H1 (cell line): ENCODE measurements around the gene RNF26. TPM values are rescaled to one million over a fixed set of nuclear protein-coding genes. Genes with fewer than 3 reads are reported as not detected.

Experiments used
- CTCF ChIA-PET: fragments of 300-600 bp; sonication (Branson Sonifier 250); formaldehyde crosslinking; loops from one replicate; lab custom pipeline; 2021; ENCODE audit not compliant: partially characterized antibody; lab: Charles Lee
- POLR2A ChIA-PET: fragments of 300-600 bp; sonication (Branson Sonifier 250); formaldehyde crosslinking; loops from one replicate; lab custom pipeline; 2021; ENCODE audit warnings: inconsistent platforms; ENCODE audit not compliant: partially characterized antibody; lab: Charles Lee
- DNase-seq, 2 experiments: peaks; one replicate each; pipeline versions ENCODE4 v3.0.0 to v3.0.0-alpha.2; 2010 to 2022; ENCODE audit warnings: low spot score in 2 of 2, low read depth in 1 of 2, mixed read lengths in 1 of 2
- FAIRE-seq: peaks from 2 replicates; lab custom pipeline; 2011; peaks lifted over from hg19 to GRCh38; lab: Jason Lieb, UNC
- H2AFZ ChIP-seq: 2 replicates; pipeline ENCODE4 v1.8.1; 2012; ENCODE audit warnings: low read length, inconsistent platforms
- H2AK5ac ChIP-seq: 2 replicates; pipeline ENCODE4 v1.6.1; 2013; ENCODE audit warnings: low read depth, low read length
- H2BK120ac ChIP-seq: replicated peaks from 2 replicates; pipeline ENCODE3; 2013; ENCODE audit warnings: low read depth, low read length, inconsistent platforms
- H2BK12ac ChIP-seq: 2 replicates; pipeline ENCODE4 v1.6.1; 2013; ENCODE audit warnings: low read depth, low read length
- H2BK15ac ChIP-seq: 2 replicates; pipeline ENCODE4 v1.6.1; 2013; ENCODE audit warnings: low read length
- H2BK20ac ChIP-seq: 2 replicates; pipeline ENCODE4 v1.6.1; 2013; ENCODE audit warnings: low read length
- H2BK5ac ChIP-seq: 2 replicates; pipeline ENCODE4 v1.6.1; 2013; ENCODE audit warnings: low read depth, low read length
- H3K14ac ChIP-seq: 2 replicates; pipeline ENCODE4 v1.6.1; 2013; ENCODE audit warnings: inconsistent platforms; ENCODE audit not compliant: insufficient read length
- H3K18ac ChIP-seq: 2 replicates; pipeline ENCODE4 v1.6.1; 2013; ENCODE audit warnings: low read length; ENCODE audit errors: extremely low read depth
- H3K23ac ChIP-seq: 2 replicates; pipeline ENCODE4 v1.6.1; 2013; ENCODE audit warnings: inconsistent platforms; ENCODE audit not compliant: insufficient read length
- H3K23me2 ChIP-seq: 2 replicates; pipeline ENCODE4 v1.6.1; 2013; ENCODE audit warnings: low read depth, low read length
- H3K27ac ChIP-seq: 2 replicates; pipeline ENCODE4 v1.6.1; 2011; ENCODE audit warnings: low read depth, low read length, inconsistent platforms
- H3K27me3 ChIP-seq, 4 experiments: replicated peaks in 1 of 4; 1 replicate in 1 of 4; 2 replicates in 3 of 4; pipeline versions ENCODE4 v1.6.1 to v1.8.1; 2011 to 2013; ENCODE audit warnings: low read length in 3 of 4, mild to moderate bottlenecking in 3 of 4, inconsistent platforms in 2 of 4, mixed read lengths in 2 of 4, moderate library complexity in 1 of 4; ENCODE audit not compliant: control insufficient read depth in 3 of 4, insufficient read depth in 3 of 4; ENCODE audit errors: extremely low read depth in 1 of 4
- H3K36me3 ChIP-seq, 4 experiments: 2 replicates each; pipeline versions ENCODE4 v1.6.1 to v1.8.1; 2011 to 2013; ENCODE audit warnings: mild to moderate bottlenecking in 4 of 4, low read length in 3 of 4, moderate library complexity in 2 of 4, control low read depth in 1 of 4, inconsistent platforms in 1 of 4; ENCODE audit not compliant: insufficient read depth in 4 of 4, control insufficient read depth in 2 of 4
- H3K4ac ChIP-seq: replicated peaks from 2 replicates; pipeline ENCODE3; 2013; ENCODE audit warnings: low read length, low read depth, mixed read lengths, inconsistent platforms; ENCODE audit not compliant: insufficient read length
- H3K4me1 ChIP-seq, 4 experiments: replicated peaks in 1 of 4; 1 replicate in 1 of 4; 2 replicates in 3 of 4; pipeline versions ENCODE4 v1.6.1 to v1.8.1; 2011 to 2013; ENCODE audit warnings: low read length in 3 of 4, inconsistent platforms in 2 of 4, mixed read lengths in 1 of 4; ENCODE audit not compliant: insufficient read depth in 4 of 4, control insufficient read depth in 3 of 4
- H3K4me2 ChIP-seq, 2 experiments: 2 replicates each; pipeline versions ENCODE4 v1.6.1 to v1.8.1; 2011 to 2013; ENCODE audit warnings: low read depth in 2 of 2, low read length in 2 of 2, control low read depth in 1 of 2, inconsistent platforms in 1 of 2, mild to moderate bottlenecking in 1 of 2; ENCODE audit not compliant: insufficient read depth in 1 of 2
- H3K4me3 ChIP-seq, 4 experiments: fragments of 200-600, 300-600 bp in 1 of 4; sonication (generic), shearing (Covaris generic), sonication (Bioruptor Twin) in 1 of 4; 2 replicates each; pipeline versions ENCODE4 v1.5.1 to v1.8.1; 2011 to 2016; ENCODE audit warnings: low read length in 4 of 4, low read depth in 3 of 4, control low read depth in 2 of 4, inconsistent platforms in 2 of 4, mild to moderate bottlenecking in 2 of 4, mixed read lengths in 1 of 4, moderate library complexity in 1 of 4; ENCODE audit not compliant: insufficient read depth in 2 of 4; ENCODE audit errors: extremely low read depth in 1 of 4
- H3K56ac ChIP-seq: replicated peaks from 2 replicates; pipeline ENCODE3; 2013; ENCODE audit warnings: low read depth, mild to moderate bottlenecking, mixed read lengths, low read length, inconsistent platforms; ENCODE audit not compliant: insufficient read length
- H3K79me1 ChIP-seq: 2 replicates; pipeline ENCODE4 v1.6.1; 2013; ENCODE audit warnings: low read depth, low read length, control low read depth
- H3K79me2 ChIP-seq, 2 experiments: 2 replicates each; pipeline versions ENCODE4 v1.6.1 to v1.8.1; 2012 to 2013; ENCODE audit warnings: low read length in 2 of 2, mild to moderate bottlenecking in 2 of 2, inconsistent platforms in 1 of 2; ENCODE audit not compliant: insufficient read depth in 2 of 2, control insufficient read depth in 1 of 2
- H3K9ac ChIP-seq, 4 experiments: replicated peaks in 1 of 4; 1 replicate in 1 of 4; 2 replicates in 3 of 4; pipeline versions ENCODE4 v1.6.1 to v1.8.1; 2011 to 2013; ENCODE audit warnings: low read depth in 3 of 4, low read length in 3 of 4, control low read depth in 2 of 4, mild to moderate bottlenecking in 2 of 4, moderate library complexity in 2 of 4, inconsistent platforms in 1 of 4; ENCODE audit errors: extremely low read depth in 1 of 4
- H3K9me3 ChIP-seq, 2 experiments: 2 replicates each; pipeline versions ENCODE4 v1.6.1 to v1.8.1; 2012 to 2013; ENCODE audit warnings: mild to moderate bottlenecking in 2 of 2, moderate library complexity in 2 of 2, control low read depth in 1 of 2, inconsistent platforms in 1 of 2, low read depth in 1 of 2, low read length in 1 of 2, mixed read lengths in 1 of 2; ENCODE audit not compliant: insufficient read depth in 2 of 2
- H4K20me1 ChIP-seq, 2 experiments: replicated peaks in 1 of 2; 2 replicates each; pipeline versions ENCODE3 to v1.8.1; 2011 to 2013; ENCODE audit warnings: inconsistent platforms in 2 of 2, low read length in 2 of 2, mild to moderate bottlenecking in 1 of 2; ENCODE audit not compliant: insufficient read depth in 2 of 2, control insufficient read depth in 1 of 2
- H4K5ac ChIP-seq: 2 replicates; pipeline ENCODE4 v1.6.1; 2013; ENCODE audit warnings: low read length, low read depth, mixed read lengths, inconsistent platforms; ENCODE audit not compliant: insufficient read length
- H4K8ac ChIP-seq: 2 replicates; pipeline ENCODE4 v1.8.0; 2013; ENCODE audit warnings: mild to moderate bottlenecking, moderate library complexity, low read length, inconsistent platforms; ENCODE audit not compliant: insufficient read depth; ENCODE audit errors: extremely low read depth
- H4K91ac ChIP-seq: replicated peaks from 2 replicates; pipeline ENCODE3; 2013; ENCODE audit warnings: low read length, mixed read lengths, inconsistent platforms; ENCODE audit not compliant: insufficient read length
- EZH2 ChIP-seq: fragments of 200-600 bp; sonication (generic); IDR thresholded peaks from 2 replicates; pipeline ENCODE4 v1.7.1; 2012; ENCODE audit warnings: low read depth, mild to moderate bottlenecking, moderate library complexity, low read length, inconsistent platforms; ENCODE audit not compliant: severe bottlenecking
- GABPA ChIP-seq: IDR thresholded peaks from 2 replicates; pipeline ENCODE4 v1.6.1; 2011; ENCODE audit warnings: mild to moderate bottlenecking, low read length, moderate library complexity, borderline replicate concordance; ENCODE audit not compliant: insufficient read depth
- KDM4A ChIP-seq: IDR thresholded peaks from one replicate; pipeline ENCODE4 v1.7.1; 2012; ENCODE audit warnings: low read depth, mild to moderate bottlenecking, moderate library complexity, low read length, inconsistent platforms; ENCODE audit not compliant: severe bottlenecking
- POLR2A ChIP-seq, 2 experiments: IDR thresholded peaks; 1 replicate in 1 of 2; 2 replicates in 1 of 2; pipeline ENCODE4 v1.6.1; 2011; ENCODE audit warnings: low read depth in 2 of 2, low read length in 2 of 2, mild to moderate bottlenecking in 2 of 2; ENCODE audit errors: control extremely low read depth in 1 of 2
- RBBP5 ChIP-seq: IDR thresholded peaks from 2 replicates; pipeline ENCODE4 v1.7.1; 2012; ENCODE audit warnings: low read depth, mild to moderate bottlenecking, inconsistent platforms, low read length, moderate library complexity, borderline replicate concordance
- TAF1 ChIP-seq: IDR thresholded peaks from 2 replicates; pipeline ENCODE4 v1.6.1; 2011; ENCODE audit warnings: mild to moderate bottlenecking, low read depth, low read length
- TEAD4 ChIP-seq: IDR thresholded peaks from 2 replicates; pipeline ENCODE4 v1.6.1; 2012; ENCODE audit warnings: low read depth, low read length, inconsistent platforms, mixed read lengths
- YY1 ChIP-seq: IDR thresholded peaks from 2 replicates; pipeline ENCODE4 v1.6.1; 2011; ENCODE audit warnings: low read depth, mild to moderate bottlenecking, low read length
- WGBS, 2 experiments: shearing (Covaris generic) in 1 of 2; methylation state at CpG; one replicate each; pipeline versions ENCODE4 v1.1.6 to v1.1.7; 2013 to 2015; ENCODE audit warnings: low lambda C conversion rate in 2 of 2, mixed read lengths in 2 of 2, inconsistent platforms in 1 of 2, low coverage in 1 of 2, missing lambda C conversion rate in 1 of 2; ENCODE audit not compliant: insufficient replicate concordance in 2 of 2, insufficient coverage in 1 of 2, insufficient read length in 1 of 2; ENCODE audit errors: extremely low coverage in 1 of 2, missing lambda C conversion rate in 1 of 2; 5-methylcytosine and 5-hydroxymethylcytosine counted together
- polyA plus RNA-seq, 7 experiments: library from polyadenylated mRNA; depleted of rRNA in 3 of 7; stranded (reverse) in 5 of 7; unstranded in 2 of 7; fragments of >200 nt in 5 of 7; fragments of 200-250 nt in 2 of 7; gene quantifications; 1 replicate in 5 of 7; 2 replicates in 1 of 7; 4 replicates in 1 of 7; pipeline versions ENCODE4 v1.2.1 to v1.2.3, GENCODE V29; 2011 to 2013; ENCODE audit warnings: missing spikeins in 2 of 7, mixed read lengths in 2 of 7
- total RNA-seq: library from RNA; stranded (reverse); fragmentation: NEBNext Ultra II Directional; extraction: Animal tissue kit (Norgen Biotek cat#: 25700); gene quantifications from 2 replicates; pipeline ENCODE4 v1.2.1, GENCODE V29; 2021
- TF ChIP-seq, protein P1 (sequence below): IDR thresholded peaks from 2 replicates; pipeline ENCODE4 v1.6.1; 2012; ENCODE audit warnings: inconsistent platforms
- TF ChIP-seq, protein P2 (sequence below): IDR thresholded peaks from 2 replicates; pipeline ENCODE4 v1.6.1; 2012; ENCODE audit warnings: inconsistent platforms

The RNF26 gene
- total and polyA plus RNA-seq, 2 of the 8 experiments (the other 6 are each of a cell fraction or from before 2014, with no cell fraction given), result 82.7 to 84.0 TPM

DNA sequence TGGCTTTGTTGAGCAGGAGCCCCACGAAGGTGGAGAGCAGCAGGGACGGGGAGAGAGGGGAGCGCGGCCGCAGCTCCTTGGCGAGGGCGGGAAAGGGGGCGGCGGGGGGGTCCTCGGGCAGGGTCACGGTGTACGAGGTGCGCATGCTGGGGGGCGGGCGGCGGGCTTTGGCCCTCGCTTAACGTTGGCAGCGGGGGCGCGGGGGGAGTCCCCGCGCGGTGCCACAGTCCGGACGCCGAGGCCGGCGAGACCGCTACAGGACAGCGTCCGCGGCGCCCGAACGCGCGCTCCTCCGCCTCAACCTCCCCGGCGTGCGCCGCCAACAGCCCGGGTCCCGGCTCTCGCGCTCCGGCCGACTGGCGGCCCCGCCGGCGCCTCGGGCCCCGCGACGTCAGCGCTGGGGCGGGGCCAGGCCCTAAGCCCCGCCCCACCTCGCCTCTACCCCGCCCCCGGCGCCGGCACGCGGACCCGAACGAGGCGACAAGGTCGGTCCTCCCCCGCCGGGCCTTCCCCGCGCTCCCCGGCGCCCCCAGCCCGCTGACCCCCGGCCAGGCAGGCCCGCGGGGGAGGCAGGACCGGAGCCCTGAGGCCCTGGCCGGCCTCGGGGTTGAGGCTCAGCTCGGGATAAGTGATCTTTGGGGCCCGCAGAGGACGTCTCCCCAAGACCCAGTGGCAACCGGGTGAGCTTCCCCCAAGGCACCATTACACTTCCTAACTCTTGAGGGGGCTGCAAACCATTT, 29.7 kb downstream of the RNF26 start:
- CTCF ChIA-PET, result interaction anchor here (1.0 to 10.9 kb wide), 8 partner anchors 8 to 716 kb away, joined by 3 to 474 read pairs (median 4); partner anchors contain the start of gene USP2
- no peak overlapping the region for H2BK12ac ChIP-seq

More for the DNA sequence above, 29.7 kb downstream of the RNF26 start:
- Histone ChIP-seq H2BK20ac (no peak overlapping the region), H3K27me3 (peaks cover 18 to 37% (median 34%) of the 10 kb centered on the region in 4 experiments), H2AK5ac (no peak overlapping the region), H4K91ac (no peak overlapping the region), H4K5ac (no peak overlapping the region), H4K20me1 (peaks cover 4 to 22% of the 10 kb centered on the region in 2 experiments), H3K18ac (peak overlapping the region; percentile 38), H3K4me3 (peak overlapping the region; percentile 33 to 63 (median 36)), H3K36me3 (no peaks in the 10 kb centered on the region), H2BK5ac (no peak overlapping the region), H3K23ac (no peak overlapping the region), H3K56ac (no peak overlapping the region), H2BK120ac (no peak overlapping the region), H3K4ac (no peak overlapping the region), H3K4me1 (peaks cover 12 to 25% (median 23%) of the 10 kb centered on the region in 4 experiments), H3K79me2 (no peaks in the 10 kb centered on the region), H3K23me2 (peaks cover 4% of the 10 kb centered on the region; the same call in 1 of the 2 replicates), H3K9ac (no peak overlapping the region), H3K4me2 (peak overlapping the region; percentile 69 to 82), H2AFZ (no peak overlapping the region), H2BK15ac (peak overlapping the region; percentile 40; the same call in 1 of the 2 replicates), H3K79me1 (no peaks in the 10 kb centered on the region; the same call in 1 of the 2 replicates), H4K8ac (0 out of 2 replicates have a peak overlapping the region, but pooled peaks have one; percentile 11), H3K27ac (no peak overlapping the region), H3K9me3 (no peaks in the 10 kb centered on the region; a peak in 1 of 4 replicates), H3K14ac (no peak overlapping the region)
- POLR2A ChIA-PET, result interaction anchor here (0.6 to 3.7 kb wide), 6 partner anchors 9 to 280 kb away, joined by 3 to 32 read pairs (median 4); partner anchors contain the start of genes NLRX1 and THY1
- FAIRE-seq (no peak), DNase-seq (peak in 1 of 2 experiments; percentile 83)
- TF ChIP-seq YY1 (no peak), GABPA (peak; percentile 26; the same call in 1 of the 2 replicates), KDM4A (peak; percentile 81), TAF1 (peak; percentile 53; the same call in 1 of the 2 replicates), POLR2A (IDR thresholded peaks at IDR 0.05; ENCODE audit: control extremely low read depth in 1 of 2, low read depth in 2 of 2, low read length in 2 of 2) (peak in 1 of 2 experiments; percentile 44; a peak in 2 of 3 replicates), TEAD4 (no peak), RBBP5 (0 out of 2 replicates have a peak, but pooled peaks have one; percentile 13), EZH2 (peak; percentile 17)
- TF ChIP-seq, protein P1, sequence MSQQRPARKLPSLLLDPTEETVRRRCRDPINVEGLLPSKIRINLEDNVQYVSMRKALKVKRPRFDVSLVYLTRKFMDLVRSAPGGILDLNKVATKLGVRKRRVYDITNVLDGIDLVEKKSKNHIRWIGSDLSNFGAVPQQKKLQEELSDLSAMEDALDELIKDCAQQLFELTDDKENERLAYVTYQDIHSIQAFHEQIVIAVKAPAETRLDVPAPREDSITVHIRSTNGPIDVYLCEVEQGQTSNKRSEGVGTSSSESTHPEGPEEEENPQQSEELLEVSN, result peak; percentile 74
- TF ChIP-seq, protein P2, sequence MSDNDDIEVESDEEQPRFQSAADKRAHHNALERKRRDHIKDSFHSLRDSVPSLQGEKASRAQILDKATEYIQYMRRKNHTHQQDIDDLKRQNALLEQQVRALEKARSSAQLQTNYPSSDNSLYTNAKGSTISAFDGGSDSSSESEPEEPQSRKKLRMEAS, result peak; percentile 83
- 10% methylated on average over 9 of the region's 88 CpGs; no CpG with 5 or more reads in 1 of the 2 experiments for WGBS, 2 experiments
